ENCODE results near the gene DDX4.
"Not testable (repeated sequence)": the region's sequence is repeated elsewhere in the genome, so short reads cannot be mapped to it uniquely, and the experiment has no call there.

DDX4 gene

GRCh38 chr5:55712023-55712859, 25.6 kb upstream of the DDX4 start, which contains the start of gene SLC38A9:
Gene SLC38A9, minus strand, starts transcription at chr5:55712324. Its CDS starts 14,366 bp downstream, at chr5:55697958.
- TF ChIP-seq CTCF (IDR thresholded peaks at IDR 0.05; ENCODE audit: extremely low read depth, missing control alignments): no peak
- peak; percentile 90 for DNase-seq (ENCODE audit: low spot score)

- no peak for TF ChIP-seq CTCF (IDR thresholded peaks at IDR 0.05; ENCODE audit: extremely low read depth, missing control alignments)
- no peak for DNase-seq (ENCODE audit: low spot score)
Observed at GRCh38 chr5:55713871-55714270, 24.0 kb upstream of the DDX4 start.

- no peak for DNase-seq (ENCODE audit: low spot score)
- TF ChIP-seq CTCF (IDR thresholded peaks at IDR 0.05; ENCODE audit: extremely low read depth, missing control alignments): no peak
Observed at GRCh38 chr5:55714339-55714738, 23.5 kb upstream of the DDX4 start.

- no peak for TF ChIP-seq CTCF (IDR thresholded peaks at IDR 0.05; ENCODE audit: extremely low read depth, missing control alignments)
- DNase-seq (ENCODE audit: low spot score): no peak
Observed at GRCh38 chr5:55714749-55715148, 23.1 kb upstream of the DDX4 start.

GRCh38 chr5:55715519-55716078, 22.3 kb upstream of the DDX4 start:
- no peak for DNase-seq (ENCODE audit: low spot score)
- no peak for TF ChIP-seq CTCF (IDR thresholded peaks at IDR 0.05; ENCODE audit: extremely low read depth, missing control alignments)

- DNase-seq (ENCODE audit: low spot score): not testable (repeated sequence)
Observed at GRCh38 chr5:55719026-55719425, 18.8 kb upstream of the DDX4 start.

- TF ChIP-seq CTCF (IDR thresholded peaks at IDR 0.05; ENCODE audit: extremely low read depth, missing control alignments): no peak
- no peak for DNase-seq (ENCODE audit: low spot score)
Observed at GRCh38 chr5:55720188-55720703, 17.6 kb upstream of the DDX4 start.
